H9 (cell line): ENCODE results near the gene TENM3. TPM values are rescaled to one million over a fixed set of nuclear protein-coding genes. Genes with fewer than 3 reads are reported as not detected.

Experiments used
- DNase-seq: peaks from one replicate; pipeline ENCODE4 v3.0.0-alpha.2; 2017
- H2AFZ ChIP-seq: one replicate; pipeline ENCODE4 v1.6.1; 2013; ENCODE audit warnings: mild to moderate bottlenecking, low read length, control low read depth, moderate library complexity
- H2AK5ac ChIP-seq: 2 replicates; pipeline ENCODE4 v1.6.1; 2013; ENCODE audit warnings: low read length, control low read depth, mixed read lengths; ENCODE audit not compliant: insufficient read length
- H2BK120ac ChIP-seq: one replicate; pipeline ENCODE4 v1.6.1; 2013; ENCODE audit warnings: low read depth, mild to moderate bottlenecking, low read length, control low read depth, inconsistent platforms; ENCODE audit not compliant: poor library complexity, severe bottlenecking
- H2BK12ac ChIP-seq: 2 replicates; pipeline ENCODE4 v1.6.1; 2013; ENCODE audit warnings: low read length, control low read depth, mixed read lengths, low read depth; ENCODE audit not compliant: insufficient read length
- H2BK15ac ChIP-seq: 2 replicates; pipeline ENCODE4 v1.6.1; 2013; ENCODE audit warnings: low read depth, low read length, control low read depth
- H2BK20ac ChIP-seq: one replicate; pipeline ENCODE4 v1.6.1; 2013; ENCODE audit warnings: low read depth, mild to moderate bottlenecking, low read length, control low read depth, inconsistent platforms; ENCODE audit not compliant: poor library complexity, severe bottlenecking
- H2BK5ac ChIP-seq: 2 replicates; pipeline ENCODE4 v1.6.1; 2013; ENCODE audit warnings: low read length, control low read depth, mixed read lengths; ENCODE audit not compliant: insufficient read length
- H3K14ac ChIP-seq: 2 replicates; pipeline ENCODE4 v1.6.1; 2013; ENCODE audit warnings: low read length, control low read depth; ENCODE audit not compliant: insufficient read depth
- H3K18ac ChIP-seq: 2 replicates; pipeline ENCODE4 v1.6.1; 2013; ENCODE audit warnings: low read depth, mild to moderate bottlenecking, mixed read lengths, low read length, control low read depth; ENCODE audit not compliant: insufficient read length
- H3K23ac ChIP-seq: 2 replicates; pipeline ENCODE4 v1.6.1; 2013; ENCODE audit warnings: low read length, control low read depth, mixed read lengths, low read depth; ENCODE audit not compliant: insufficient read length
- H3K23me2 ChIP-seq: 2 replicates; pipeline ENCODE4 v1.6.1; 2013; ENCODE audit warnings: low read depth, mild to moderate bottlenecking, mixed read lengths, low read length, control low read depth; ENCODE audit not compliant: insufficient read length, poor library complexity, severe bottlenecking
- H3K27ac ChIP-seq: 2 replicates; pipeline ENCODE4 v1.5.1; 2013; ENCODE audit warnings: low read length, control low read depth, mixed read lengths, low read depth; ENCODE audit not compliant: insufficient read length
- H3K27me3 ChIP-seq: 2 replicates; pipeline ENCODE4 v1.6.1; 2013; ENCODE audit warnings: low read length, control low read depth, inconsistent platforms; ENCODE audit not compliant: insufficient read depth
- H3K4ac ChIP-seq: 2 replicates; pipeline ENCODE4 v1.6.1; 2013; ENCODE audit warnings: low read depth, mild to moderate bottlenecking, control low read depth, inconsistent platforms, low read length, moderate library complexity
- H3K4me1 ChIP-seq: 2 replicates; pipeline ENCODE4 v1.6.1; 2013; ENCODE audit warnings: low read length, control low read depth, inconsistent platforms; ENCODE audit not compliant: insufficient read depth
- H3K4me2 ChIP-seq: 2 replicates; pipeline ENCODE4 v1.6.1; 2013; ENCODE audit warnings: low read length, control low read depth, mixed read lengths; ENCODE audit not compliant: insufficient read length, insufficient read depth
- H3K56ac ChIP-seq: 2 replicates; pipeline ENCODE4 v1.6.1; 2013; ENCODE audit warnings: low read depth, mild to moderate bottlenecking, mixed read lengths, low read length, control low read depth; ENCODE audit not compliant: insufficient read length
- H3K79me1 ChIP-seq: 2 replicates; pipeline ENCODE4 v1.6.1; 2013; ENCODE audit warnings: low read depth, mild to moderate bottlenecking, moderate library complexity, low read length, control low read depth, inconsistent platforms; ENCODE audit not compliant: insufficient read depth, poor library complexity, severe bottlenecking
- H3K79me2 ChIP-seq: 2 replicates; pipeline ENCODE4 v1.6.1; 2013; ENCODE audit warnings: low read length, control low read depth, inconsistent platforms; ENCODE audit not compliant: insufficient read depth
- H3K9ac ChIP-seq: 2 replicates; pipeline ENCODE4 v1.6.1; 2013; ENCODE audit warnings: low read length, control low read depth, mixed read lengths; ENCODE audit not compliant: insufficient read length; ENCODE audit errors: extremely low read depth
- H3K9me3 ChIP-seq: one replicate; pipeline ENCODE4 v1.6.1; 2013; ENCODE audit warnings: low read depth, low read length, inconsistent platforms; ENCODE audit not compliant: control insufficient read depth
- H3T11ph ChIP-seq: one replicate; pipeline ENCODE4 v1.6.1; 2013; ENCODE audit warnings: mild to moderate bottlenecking, low read length, control low read depth, inconsistent platforms
- H4K20me1 ChIP-seq: one replicate; pipeline ENCODE4 v1.6.1; 2013; ENCODE audit not compliant: control insufficient read depth, insufficient read length, insufficient read depth
- H4K5ac ChIP-seq: 2 replicates; pipeline ENCODE4 v1.6.1; 2013; ENCODE audit warnings: low read depth, mild to moderate bottlenecking, mixed read lengths, low read length, control low read depth; ENCODE audit not compliant: insufficient read length
- H4K8ac ChIP-seq: replicated peaks from 2 replicates; pipeline ENCODE4 v1.6.1; 2013; ENCODE audit warnings: low read length, control low read depth, mixed read lengths, low read depth; ENCODE audit not compliant: insufficient read length
- H4K91ac ChIP-seq: 2 replicates; pipeline ENCODE4 v1.6.1; 2013; ENCODE audit warnings: low read depth, mild to moderate bottlenecking, moderate library complexity, mixed read lengths, low read length, control low read depth; ENCODE audit not compliant: insufficient read length
- H3K27ac Mint-ChIP-seq, 3 experiments: 2 replicates in 2 of 3; 3 replicates in 1 of 3; pipeline ENCODE4 v1.8.0; 2020 to 2021; ENCODE audit warnings: mixed read lengths in 3 of 3, mild to moderate bottlenecking in 1 of 3, moderate library complexity in 1 of 3
- H3K27me3 Mint-ChIP-seq: 2 replicates; pipeline ENCODE4 v1.8.0; 2021; ENCODE audit warnings: low read depth, mild to moderate bottlenecking, moderate library complexity, mixed read lengths
- H3K36me3 Mint-ChIP-seq, 3 experiments: 2 replicates in 2 of 3; 3 replicates in 1 of 3; pipeline ENCODE4 v1.8.0; 2020 to 2021; ENCODE audit warnings: low read depth in 3 of 3, mixed read lengths in 3 of 3; ENCODE audit not compliant: insufficient read depth in 1 of 3
- H3K4me1 Mint-ChIP-seq, 2 experiments: 2 replicates each; pipeline ENCODE4 v1.8.0; 2020; ENCODE audit warnings: mixed read lengths in 2 of 2
- H3K4me3 Mint-ChIP-seq, 2 experiments: 2 replicates in 1 of 2; 3 replicates in 1 of 2; pipeline ENCODE4 v1.8.0; 2020 to 2021; ENCODE audit warnings: mild to moderate bottlenecking in 2 of 2, mixed read lengths in 2 of 2, moderate library complexity in 1 of 2
- H3K9me3 Mint-ChIP-seq, 2 experiments: 2 replicates in 1 of 2; 3 replicates in 1 of 2; pipeline ENCODE4 v1.8.0; 2020; ENCODE audit warnings: mild to moderate bottlenecking in 2 of 2, mixed read lengths in 2 of 2, moderate library complexity in 1 of 2
- WGBS: extraction: QIAGEN DNeasy Blood & Tissue Kit; methylation state at CpG from one replicate; pipeline ENCODE4 v1.1.7; 2013; ENCODE audit warnings: missing lambda C conversion rate, low lambda C conversion rate, mixed read lengths; ENCODE audit not compliant: insufficient read length; ENCODE audit errors: extremely low coverage; 5-methylcytosine and 5-hydroxymethylcytosine counted together
- total RNA-seq: library from RNA; stranded (reverse); gene quantifications from 2 replicates; pipeline ENCODE4 v1.2.1, GENCODE V29; 2021
- TF ChIP-seq, protein P1 (sequence below): fragments of 200-600 bp; sonication (generic); conservative IDR thresholded peaks from 3 replicates; pipeline ENCODE4 v1.8.0; 2021; ENCODE audit warnings: antibody characterized with exemption, mild to moderate bottlenecking

TENM3 gene
- total RNA-seq, 1 experiment from 2014 or later, result 49.6 TPM

- no peak overlapping the region for H3K27ac Mint-ChIP-seq
- H4K91ac ChIP-seq, result no peak overlapping the region
Measured at GRCh38 chr4:182778222-182778982, 535.2 kb downstream of the TENM3 start.

More at GRCh38 chr4:182778222-182778982, 535.2 kb downstream of the TENM3 start:
- Histone ChIP-seq H3K14ac (no peak overlapping the region), H3K79me2 (no peaks in the 10 kb centered on the region), H3K4ac (no peak overlapping the region), H3K23me2 (no peaks in the 10 kb centered on the region), H3K79me1 (no peaks in the 10 kb centered on the region), H3K27ac (no peak overlapping the region), H2AK5ac (no peak overlapping the region), H3K56ac (no peak overlapping the region), H4K20me1 (no peaks in the 10 kb centered on the region), H2BK20ac (no peak overlapping the region), H3K9ac (no peak overlapping the region), H2BK12ac (no peak overlapping the region), H3K4me2 (no peak overlapping the region), H3K23ac (no peak overlapping the region), H2AFZ (no peak overlapping the region), H3K9me3 (no peaks in the 10 kb centered on the region), H2BK120ac (no peak overlapping the region), H3T11ph (no peak overlapping the region), H3K18ac (no peak overlapping the region), H2BK15ac (no peak overlapping the region), H3K4me1 (no peaks in the 10 kb centered on the region), H4K5ac (no peak overlapping the region), H3K27me3 (no peaks in the 10 kb centered on the region), H4K8ac (no peak overlapping the region), H2BK5ac (no peak overlapping the region)
- no peak overlapping the region for H3K4me3 Mint-ChIP-seq
- TF ChIP-seq, protein P1, sequence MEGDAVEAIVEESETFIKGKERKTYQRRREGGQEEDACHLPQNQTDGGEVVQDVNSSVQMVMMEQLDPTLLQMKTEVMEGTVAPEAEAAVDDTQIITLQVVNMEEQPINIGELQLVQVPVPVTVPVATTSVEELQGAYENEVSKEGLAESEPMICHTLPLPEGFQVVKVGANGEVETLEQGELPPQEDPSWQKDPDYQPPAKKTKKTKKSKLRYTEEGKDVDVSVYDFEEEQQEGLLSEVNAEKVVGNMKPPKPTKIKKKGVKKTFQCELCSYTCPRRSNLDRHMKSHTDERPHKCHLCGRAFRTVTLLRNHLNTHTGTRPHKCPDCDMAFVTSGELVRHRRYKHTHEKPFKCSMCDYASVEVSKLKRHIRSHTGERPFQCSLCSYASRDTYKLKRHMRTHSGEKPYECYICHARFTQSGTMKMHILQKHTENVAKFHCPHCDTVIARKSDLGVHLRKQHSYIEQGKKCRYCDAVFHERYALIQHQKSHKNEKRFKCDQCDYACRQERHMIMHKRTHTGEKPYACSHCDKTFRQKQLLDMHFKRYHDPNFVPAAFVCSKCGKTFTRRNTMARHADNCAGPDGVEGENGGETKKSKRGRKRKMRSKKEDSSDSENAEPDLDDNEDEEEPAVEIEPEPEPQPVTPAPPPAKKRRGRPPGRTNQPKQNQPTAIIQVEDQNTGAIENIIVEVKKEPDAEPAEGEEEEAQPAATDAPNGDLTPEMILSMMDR, result no peak
- no CpG with 5 or more reads among the region's 10 CpGs for WGBS
- peaks cover 8 to 23% of the 10 kb centered on the region in 2 experiments for H3K4me1 Mint-ChIP-seq
- H3K36me3 Mint-ChIP-seq, result peaks cover 23 to 38% (median 27%) of the 10 kb centered on the region in 3 experiments
- no peak for DNase-seq
- H3K9me3 Mint-ChIP-seq, result peaks cover 3 to 6% of the 10 kb centered on the region in 2 experiments
- H3K27me3 Mint-ChIP-seq, result no peaks in the 10 kb centered on the region
